ENCODE data around the gene GRM5.

The GRM5 gene

DNA sequence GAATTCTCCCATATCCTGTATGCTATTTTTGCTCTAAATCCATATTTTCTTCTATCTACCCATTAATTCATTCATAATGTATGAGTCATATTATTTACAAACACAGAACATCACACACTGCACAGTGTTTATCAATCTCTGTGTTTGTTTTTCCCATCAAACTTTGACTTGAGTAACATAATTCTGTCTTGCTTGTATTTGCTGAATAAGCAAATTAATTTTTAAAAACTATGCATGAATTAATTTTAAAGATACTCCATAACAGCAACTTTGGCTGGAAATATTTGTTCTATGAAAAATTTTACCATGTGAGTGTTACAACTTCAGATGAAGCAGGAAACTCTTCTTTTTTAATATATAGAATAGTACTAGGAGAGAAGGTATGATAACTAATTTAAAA is 275.6 kb downstream of the GRM5 start:
- no peaks in the 10 kb centered on the region for H3K36me3 ChIP-seq (ENCODE audit: insufficient read depth, low read depth, low read length)
- no peak overlapping the region for H3K4me3 ChIP-seq (ENCODE audit: low read length)
- no peaks in the 10 kb centered on the region for H3K4me1 ChIP-seq (ENCODE audit: insufficient read depth, low read length)
- no peak overlapping the region for H3K27ac ChIP-seq (ENCODE audit: low read length)
- no peaks in the 10 kb centered on the region; the same call in 1 of the 2 replicates for H3K9me3 ChIP-seq (ENCODE audit: insufficient read depth, low read depth, low read length)
- H3K9ac ChIP-seq (ENCODE audit: low read depth, low read length), result no peak overlapping the region
- H3K27me3 ChIP-seq (ENCODE audit: insufficient read depth, low read length), result no peaks in the 10 kb centered on the region

DNA sequence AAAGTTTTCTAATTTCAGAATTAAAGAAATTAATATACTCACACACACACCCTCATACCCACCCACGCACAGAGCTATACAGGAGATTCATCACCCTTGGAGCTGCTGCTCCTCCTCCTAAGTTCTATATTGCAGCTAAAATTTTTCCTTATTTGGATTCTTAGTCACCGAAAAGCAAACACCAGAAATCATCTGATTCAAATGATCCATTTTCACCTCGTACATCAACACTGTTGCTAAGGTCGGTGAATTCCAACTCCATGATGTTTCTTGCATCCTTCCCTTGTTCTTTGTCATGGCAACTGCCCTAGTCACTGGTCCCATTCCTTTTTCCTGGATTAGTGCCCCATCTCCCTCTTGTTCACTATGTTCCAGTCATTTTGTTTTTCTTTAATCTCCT is 286.2 kb downstream of the GRM5 start:
- no peaks in the 10 kb centered on the region for H3K27me3 ChIP-seq (ENCODE audit: insufficient read depth, low read length)
- no peak overlapping the region for H3K9ac ChIP-seq (ENCODE audit: low read depth, low read length)
- H3K4me1 ChIP-seq (ENCODE audit: insufficient read depth, low read length), result 0 out of 2 replicates have a peak, but pooled peaks cover 3% of the 10 kb centered on the region
- no peaks in the 10 kb centered on the region for H3K36me3 ChIP-seq (ENCODE audit: insufficient read depth, low read depth, low read length)
- H3K27ac ChIP-seq (ENCODE audit: low read length), result no peak overlapping the region
- H3K4me3 ChIP-seq (ENCODE audit: low read length), result no peak overlapping the region
- peaks cover 4% of the 10 kb centered on the region for H3K9me3 ChIP-seq (ENCODE audit: insufficient read depth, low read depth, low read length)

DNA sequence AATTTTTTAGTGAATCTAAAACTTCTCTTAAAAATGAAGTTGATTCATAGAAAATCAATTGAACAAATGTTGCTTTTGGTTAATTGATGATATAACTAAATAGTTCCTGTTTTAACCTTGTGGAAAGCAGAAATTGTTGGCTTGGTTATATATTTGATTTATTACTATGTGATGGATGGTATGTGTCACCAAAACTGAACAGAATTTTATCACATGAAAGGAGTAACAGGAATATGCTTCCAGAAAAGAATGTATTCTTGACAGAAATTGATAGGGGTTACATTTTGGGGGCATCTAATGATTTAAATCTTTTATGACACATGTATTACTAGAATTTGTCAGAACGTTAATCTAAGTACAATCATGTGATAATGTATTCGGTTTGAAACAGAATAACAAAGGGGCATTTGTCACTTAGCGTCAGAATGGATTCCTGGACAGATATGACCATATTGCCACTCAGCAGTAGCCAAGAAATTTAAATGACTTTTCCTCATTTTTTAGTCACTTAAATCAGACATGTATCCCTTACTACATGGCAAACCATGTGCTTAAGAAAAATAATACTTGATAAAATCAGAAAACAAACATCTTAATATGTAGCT is 295.2 kb downstream of the GRM5 start:
- Histone ChIP-seq H3K27me3 (ENCODE audit: insufficient read depth, low read length) (no peaks in the 10 kb centered on the region), H3K36me3 (ENCODE audit: insufficient read depth, low read depth, low read length) (no peaks in the 10 kb centered on the region), H3K27ac (ENCODE audit: low read length) (no peak overlapping the region), H3K9ac (ENCODE audit: low read depth, low read length) (no peak overlapping the region), H3K4me1 (ENCODE audit: insufficient read depth, low read length) (no peaks in the 10 kb centered on the region), H3K9me3 (ENCODE audit: insufficient read depth, low read depth, low read length) (no peaks in the 10 kb centered on the region), H3K4me3 (ENCODE audit: low read length) (no peak overlapping the region)

DNA sequence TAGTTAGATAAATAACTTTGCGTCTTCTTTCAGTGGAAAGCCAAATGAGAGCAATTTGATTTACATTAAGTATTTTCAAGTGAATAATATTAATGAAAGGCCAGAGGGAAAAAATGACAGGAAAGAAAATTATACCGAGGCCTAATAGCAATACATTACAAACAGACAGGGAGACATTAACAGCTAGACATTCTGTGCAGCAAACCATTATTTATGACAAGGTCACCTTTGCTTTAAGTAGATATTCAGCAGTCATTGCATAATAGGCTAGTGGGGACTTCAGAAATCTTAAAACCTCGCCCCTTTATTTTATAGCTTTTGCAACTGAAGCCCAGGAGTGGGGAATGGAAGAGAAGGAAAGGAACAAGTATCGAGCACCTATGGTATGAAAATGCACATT is 321.6 kb downstream of the GRM5 start:
- H3K4me1 ChIP-seq (ENCODE audit: insufficient read depth, low read length), result no peaks in the 10 kb centered on the region
- no peak overlapping the region for H3K27ac ChIP-seq (ENCODE audit: low read length)
- H3K27me3 ChIP-seq (ENCODE audit: insufficient read depth, low read length), result no peaks in the 10 kb centered on the region
- no peak overlapping the region for H3K9ac ChIP-seq (ENCODE audit: low read depth, low read length)
- no peak overlapping the region for H3K4me3 ChIP-seq (ENCODE audit: low read length)
- no peaks in the 10 kb centered on the region for H3K9me3 ChIP-seq (ENCODE audit: insufficient read depth, low read depth, low read length)
- no peaks in the 10 kb centered on the region for H3K36me3 ChIP-seq (ENCODE audit: insufficient read depth, low read depth, low read length)

DNA sequence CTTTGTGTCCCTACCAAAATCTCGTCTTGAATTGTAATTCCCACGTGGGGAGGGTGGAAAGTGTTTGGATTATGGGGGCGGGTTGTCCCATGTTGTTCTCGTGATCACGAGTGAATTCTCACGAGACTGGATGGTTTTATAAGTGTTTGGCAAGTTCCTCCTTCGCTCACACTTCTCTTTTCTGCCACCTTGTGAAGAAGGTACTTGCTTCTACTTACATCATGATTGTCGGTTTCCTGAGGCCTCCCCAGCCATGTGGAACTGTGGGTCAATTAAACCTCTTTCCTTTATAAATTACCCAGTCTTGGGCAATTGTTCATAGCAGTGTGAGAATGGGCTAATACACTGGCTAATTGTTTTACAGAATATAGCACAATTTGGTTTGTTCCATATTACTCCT is 326.3 kb downstream of the GRM5 start:
- Histone ChIP-seq H3K36me3 (ENCODE audit: insufficient read depth, low read depth, low read length) (no peaks in the 10 kb centered on the region), H3K27me3 (ENCODE audit: insufficient read depth, low read length) (no peaks in the 10 kb centered on the region), H3K27ac (ENCODE audit: low read length) (no peak overlapping the region), H3K4me1 (ENCODE audit: insufficient read depth, low read length) (no peaks in the 10 kb centered on the region), H3K9ac (ENCODE audit: low read depth, low read length) (no peak overlapping the region), H3K4me3 (ENCODE audit: low read length) (no peak overlapping the region), H3K9me3 (ENCODE audit: insufficient read depth, low read depth, low read length) (no peaks in the 10 kb centered on the region)

DNA sequence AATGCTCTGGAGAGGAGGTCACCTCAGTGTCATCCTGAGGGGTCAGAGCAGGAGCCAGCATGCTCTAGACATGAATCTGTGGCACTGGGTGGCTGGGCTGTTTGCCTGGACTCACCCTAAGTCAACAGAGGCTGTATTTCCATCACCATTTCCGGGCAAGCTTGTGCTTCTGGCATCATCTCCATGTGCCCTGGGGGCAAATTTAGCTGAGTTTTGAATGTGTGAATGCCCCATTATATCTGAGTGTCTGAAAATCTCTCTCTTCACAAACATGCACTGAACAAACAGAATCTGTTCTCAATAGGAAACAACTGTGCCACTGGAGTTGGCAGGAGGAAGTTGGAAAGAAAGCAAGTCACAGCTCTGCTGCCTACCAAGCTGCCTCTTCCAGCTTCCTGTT is 356.2 kb downstream of the GRM5 start:
- no peak overlapping the region for H3K27ac ChIP-seq (ENCODE audit: low read length)
- no peaks in the 10 kb centered on the region for H3K36me3 ChIP-seq (ENCODE audit: insufficient read depth, low read depth, low read length)
- no peak overlapping the region for H3K9ac ChIP-seq (ENCODE audit: low read depth, low read length)
- no peaks in the 10 kb centered on the region for H3K27me3 ChIP-seq (ENCODE audit: insufficient read depth, low read length)
- no peaks in the 10 kb centered on the region for H3K9me3 ChIP-seq (ENCODE audit: insufficient read depth, low read depth, low read length)
- no peaks in the 10 kb centered on the region for H3K4me1 ChIP-seq (ENCODE audit: insufficient read depth, low read length)
- H3K4me3 ChIP-seq (ENCODE audit: low read length), result no peak overlapping the region

DNA sequence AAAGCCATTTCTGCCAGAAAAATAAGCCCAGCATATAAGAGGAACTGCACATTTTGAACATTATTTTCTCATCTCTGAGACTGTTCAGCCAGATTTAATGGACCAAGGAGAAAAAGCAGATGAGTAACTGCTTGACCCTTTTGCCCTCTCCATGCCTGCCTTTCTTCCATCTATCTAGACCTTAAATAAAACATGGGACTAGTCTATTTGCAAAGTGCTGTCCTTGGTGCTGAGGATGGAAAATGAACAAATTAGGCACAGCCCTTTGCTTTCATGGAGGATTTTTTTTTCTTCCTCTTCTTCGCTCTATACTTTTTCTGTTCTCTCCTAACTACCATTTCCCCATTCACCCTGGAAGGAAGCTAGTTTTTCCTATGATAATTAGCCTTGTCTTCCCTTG is 361.3 kb downstream of the GRM5 start:
- H3K9me3 ChIP-seq (ENCODE audit: insufficient read depth, low read depth, low read length), result no peaks in the 10 kb centered on the region
- H3K4me1 ChIP-seq (ENCODE audit: insufficient read depth, low read length), result no peaks in the 10 kb centered on the region
- H3K9ac ChIP-seq (ENCODE audit: low read depth, low read length), result no peak overlapping the region
- no peak overlapping the region for H3K27ac ChIP-seq (ENCODE audit: low read length)
- no peaks in the 10 kb centered on the region for H3K27me3 ChIP-seq (ENCODE audit: insufficient read depth, low read length)
- no peaks in the 10 kb centered on the region for H3K36me3 ChIP-seq (ENCODE audit: insufficient read depth, low read depth, low read length)
- H3K4me3 ChIP-seq (ENCODE audit: low read length), result no peak overlapping the region

DNA sequence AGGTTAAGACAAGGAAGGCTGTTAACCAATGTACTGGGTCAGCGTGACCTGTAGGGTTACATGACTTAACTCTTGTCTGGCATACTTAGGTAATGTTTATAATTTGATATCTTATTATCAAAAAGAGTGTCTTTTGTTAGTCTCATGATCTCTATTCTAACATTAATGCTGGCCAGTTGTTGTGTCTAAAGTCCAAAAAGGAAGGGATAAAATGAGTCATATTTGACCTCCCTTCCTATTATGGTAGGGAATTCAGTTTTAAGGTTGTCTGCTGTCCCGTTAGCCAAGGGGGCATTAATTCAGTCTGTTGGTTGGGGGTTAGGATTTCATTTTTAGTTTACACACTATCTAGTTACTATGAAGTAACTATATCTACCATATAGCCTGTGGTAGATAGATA is 364.0 kb downstream of the GRM5 start:
- no peaks in the 10 kb centered on the region for H3K27me3 ChIP-seq (ENCODE audit: insufficient read depth, low read length)
- no peak overlapping the region for H3K27ac ChIP-seq (ENCODE audit: low read length)
- no peaks in the 10 kb centered on the region for H3K36me3 ChIP-seq (ENCODE audit: insufficient read depth, low read depth, low read length)
- H3K4me3 ChIP-seq (ENCODE audit: low read length), result no peak overlapping the region
- no peaks in the 10 kb centered on the region for H3K9me3 ChIP-seq (ENCODE audit: insufficient read depth, low read depth, low read length)
- no peak overlapping the region for H3K9ac ChIP-seq (ENCODE audit: low read depth, low read length)
- no peaks in the 10 kb centered on the region for H3K4me1 ChIP-seq (ENCODE audit: insufficient read depth, low read length)

DNA sequence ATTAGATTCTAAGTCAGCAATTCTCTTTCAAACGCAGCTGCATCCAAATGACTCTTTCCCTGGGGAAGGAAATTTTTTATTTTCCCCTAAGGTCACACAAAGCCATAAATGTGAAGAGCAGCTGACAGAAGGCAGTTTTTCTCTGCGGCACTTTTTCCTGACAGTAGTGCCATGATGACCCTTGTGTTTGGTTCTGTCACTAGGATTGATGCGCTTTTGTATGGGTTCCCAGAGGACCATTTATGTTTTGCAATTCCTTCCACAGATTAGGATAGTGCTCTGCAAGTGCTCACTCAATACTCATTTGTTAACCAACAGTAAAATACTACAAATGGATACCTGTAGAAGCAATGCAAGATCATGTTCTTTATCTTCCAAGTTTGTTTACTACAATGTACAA is 368.6 kb downstream of the GRM5 start:
- H3K36me3 ChIP-seq (ENCODE audit: insufficient read depth, low read depth, low read length), result no peaks in the 10 kb centered on the region
- H3K9me3 ChIP-seq (ENCODE audit: insufficient read depth, low read depth, low read length), result no peaks in the 10 kb centered on the region
- no peaks in the 10 kb centered on the region for H3K27me3 ChIP-seq (ENCODE audit: insufficient read depth, low read length)

DNA sequence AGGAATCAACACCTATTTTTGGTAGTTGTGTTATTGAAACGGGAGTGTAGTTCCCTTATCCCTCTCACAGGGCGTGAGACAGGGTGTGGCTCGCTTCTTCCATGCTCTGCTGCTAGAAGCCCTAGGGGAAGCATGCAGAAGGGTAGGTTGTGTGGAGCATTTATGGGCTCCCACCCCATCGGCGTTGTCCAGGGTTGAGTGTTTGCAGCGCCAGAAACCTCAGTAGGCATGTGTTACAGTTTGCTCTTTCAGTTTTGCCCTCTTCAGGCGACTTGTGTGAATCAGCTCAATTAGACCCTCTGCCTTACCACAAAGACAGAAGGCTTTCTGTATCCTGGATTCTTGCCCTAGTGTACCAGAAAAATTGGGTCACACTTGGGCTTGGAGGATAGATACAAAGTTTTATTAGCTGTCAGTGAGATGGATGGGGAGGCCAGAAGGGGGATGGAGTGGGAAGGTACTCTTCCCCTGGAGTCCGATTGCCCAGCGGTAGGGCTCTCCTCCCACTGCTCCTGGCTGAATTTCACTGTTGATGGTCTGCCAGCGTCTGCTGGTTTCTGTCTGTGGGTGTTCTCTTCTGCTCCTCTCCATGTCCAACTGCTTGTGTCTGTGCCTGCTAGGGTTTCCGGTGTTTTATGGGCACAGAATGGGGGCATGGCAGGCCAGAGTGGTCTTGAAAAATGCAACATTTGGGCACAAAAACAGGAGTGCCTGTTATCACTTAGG is 369.9 kb downstream of the GRM5 start:
- Histone ChIP-seq H3K27me3 (ENCODE audit: insufficient read depth, low read length) (no peaks in the 10 kb centered on the region), H3K36me3 (ENCODE audit: insufficient read depth, low read depth, low read length) (no peaks in the 10 kb centered on the region), H3K27ac (ENCODE audit: low read length) (no peak overlapping the region), H3K4me1 (ENCODE audit: insufficient read depth, low read length) (no peaks in the 10 kb centered on the region), H3K9ac (ENCODE audit: low read depth, low read length) (no peak overlapping the region), H3K9me3 (ENCODE audit: insufficient read depth, low read depth, low read length) (no peaks in the 10 kb centered on the region), H3K4me3 (ENCODE audit: low read length) (no peak overlapping the region)

More for the DNA sequence above, 368.6 kb downstream of the GRM5 start:
- H3K4me1 ChIP-seq (ENCODE audit: insufficient read depth, low read length), result no peaks in the 10 kb centered on the region
- no peak overlapping the region for H3K9ac ChIP-seq (ENCODE audit: low read depth, low read length)
- no peak overlapping the region for H3K4me3 ChIP-seq (ENCODE audit: low read length)
- no peak overlapping the region for H3K27ac ChIP-seq (ENCODE audit: low read length)

DNA sequence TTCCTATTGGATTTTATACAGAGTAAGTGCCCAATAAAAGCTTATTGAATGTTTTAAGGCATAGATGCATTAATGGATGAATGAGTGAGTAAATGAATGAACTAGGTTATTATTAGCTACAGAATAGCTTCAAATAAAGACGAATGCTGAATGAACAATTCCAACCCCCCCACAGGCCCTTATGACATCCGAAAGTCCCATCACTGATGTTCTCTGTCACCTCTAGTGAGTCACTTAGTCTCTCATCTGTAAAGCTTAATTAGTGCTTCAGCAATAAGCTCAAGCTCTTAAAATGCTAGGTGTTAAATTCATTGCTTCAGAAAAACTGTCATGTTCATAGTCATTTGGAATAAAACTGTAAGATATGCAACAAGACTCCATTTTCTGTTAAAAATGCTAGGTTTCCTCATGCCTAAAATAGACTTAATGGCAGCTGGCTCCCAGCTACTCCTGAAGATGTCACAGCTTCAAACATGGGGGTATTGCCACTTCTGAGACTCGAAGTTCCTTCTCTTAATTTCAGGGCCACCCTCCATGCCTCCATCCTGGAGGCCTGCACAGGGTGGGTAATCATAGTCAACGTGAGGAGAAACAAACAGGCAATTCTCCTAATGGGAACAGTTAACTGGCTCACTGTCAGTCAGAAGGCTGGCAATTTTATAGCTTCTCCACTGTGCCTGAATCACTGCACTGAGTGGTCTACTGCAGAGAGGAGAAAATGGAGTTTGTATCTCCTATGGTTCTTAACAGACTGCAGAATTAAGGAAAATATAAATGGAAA is 373.3 kb downstream of the GRM5 start:
- Histone ChIP-seq H3K9ac (ENCODE audit: low read depth, low read length) (no peak overlapping the region), H3K4me3 (ENCODE audit: low read length) (no peak overlapping the region), H3K27me3 (ENCODE audit: insufficient read depth, low read length) (no peaks in the 10 kb centered on the region), H3K4me1 (ENCODE audit: insufficient read depth, low read length) (no peaks in the 10 kb centered on the region), H3K27ac (ENCODE audit: low read length) (no peak overlapping the region), H3K9me3 (ENCODE audit: insufficient read depth, low read depth, low read length) (no peaks in the 10 kb centered on the region), H3K36me3 (ENCODE audit: insufficient read depth, low read depth, low read length) (no peaks in the 10 kb centered on the region)
